H1 (cell line): Measurements from ENCODE around the gene KCNK7. TPM values are rescaled to one million over a fixed set of nuclear protein-coding genes. Genes with fewer than 3 reads are reported as not detected.

Experiments
- ATF2 ChIP-seq: IDR thresholded peaks from 2 replicates; pipeline ENCODE4 v1.6.1; 2012; ENCODE audit warnings: low read length, inconsistent platforms
- ATF3 ChIP-seq: IDR thresholded peaks from 2 replicates; pipeline ENCODE4 v1.6.1; 2011; ENCODE audit warnings: low read depth, mild to moderate bottlenecking, low read length; ENCODE audit not compliant: insufficient read depth
- CHD7 ChIP-seq: fragments of 300-600 bp; sonication (generic); IDR thresholded peaks from 2 replicates; pipeline ENCODE4 v1.7.1; 2012; ENCODE audit warnings: low read length, moderate library complexity, mild to moderate bottlenecking, inconsistent platforms; ENCODE audit not compliant: insufficient replicate concordance
- POU5F1 ChIP-seq: IDR thresholded peaks from 2 replicates; pipeline ENCODE4 v1.6.1; 2011; ENCODE audit warnings: low read depth, mild to moderate bottlenecking, low read length, moderate library complexity
- SP2 ChIP-seq: IDR thresholded peaks from 2 replicates; pipeline ENCODE4 v1.6.1; 2012; ENCODE audit warnings: mild to moderate bottlenecking, low read length, inconsistent platforms
- SUZ12 ChIP-seq: fragments of 200-600 bp; sonication (generic); IDR thresholded peaks from 2 replicates; pipeline ENCODE4 v1.6.1; 2012; ENCODE audit warnings: mild to moderate bottlenecking, inconsistent platforms, low read length, moderate library complexity, mixed read lengths
- TEAD4 ChIP-seq: IDR thresholded peaks from 2 replicates; pipeline ENCODE4 v1.6.1; 2012; ENCODE audit warnings: low read depth, low read length, inconsistent platforms, mixed read lengths
- polyA plus RNA-seq, 7 experiments: library from polyadenylated mRNA; depleted of rRNA in 3 of 7; stranded (reverse) in 5 of 7; unstranded in 2 of 7; fragments of >200 nt in 5 of 7; fragments of 200-250 nt in 2 of 7; gene quantifications; 1 replicate in 5 of 7; 2 replicates in 1 of 7; 4 replicates in 1 of 7; pipeline versions ENCODE4 v1.2.1 to v1.2.3, GENCODE V29; 2011 to 2013; ENCODE audit warnings: missing spikeins in 2 of 7, mixed read lengths in 2 of 7
- total RNA-seq: library from RNA; stranded (reverse); fragmentation: NEBNext Ultra II Directional; extraction: Animal tissue kit (Norgen Biotek cat#: 25700); gene quantifications from 2 replicates; pipeline ENCODE4 v1.2.1, GENCODE V29; 2021

The KCNK7 gene
- total and polyA plus RNA-seq, 2 of the 8 experiments (the other 6 are each of a cell fraction or from before 2014, with no cell fraction given): 0.74 to 1.0 TPM

GRCh38 chr11:65583589-65583988, 12.0 kb downstream of the KCNK7 start (continued):
- TF ChIP-seq CHD7 (no peak), SUZ12 (no peak), ATF2 (no peak), ATF3 (no peak), TEAD4 (no peak), POU5F1 (no peak), SP2 (no peak)
